GM19035 (cell line): Measurements from ENCODE around the gene SLCO2B1.
"Not testable (repeated sequence)": the region's sequence is repeated elsewhere in the genome, so short reads cannot be mapped to it uniquely, and the experiment has no call there.

Experiments
- ATAC-seq: cut with Tn5 transposase; IDR thresholded peaks from one replicate; pipeline ENCODE4 v1.9.1; 2021; ENCODE audit not compliant: unreplicated experiment

Gene SLCO2B1, protein sequence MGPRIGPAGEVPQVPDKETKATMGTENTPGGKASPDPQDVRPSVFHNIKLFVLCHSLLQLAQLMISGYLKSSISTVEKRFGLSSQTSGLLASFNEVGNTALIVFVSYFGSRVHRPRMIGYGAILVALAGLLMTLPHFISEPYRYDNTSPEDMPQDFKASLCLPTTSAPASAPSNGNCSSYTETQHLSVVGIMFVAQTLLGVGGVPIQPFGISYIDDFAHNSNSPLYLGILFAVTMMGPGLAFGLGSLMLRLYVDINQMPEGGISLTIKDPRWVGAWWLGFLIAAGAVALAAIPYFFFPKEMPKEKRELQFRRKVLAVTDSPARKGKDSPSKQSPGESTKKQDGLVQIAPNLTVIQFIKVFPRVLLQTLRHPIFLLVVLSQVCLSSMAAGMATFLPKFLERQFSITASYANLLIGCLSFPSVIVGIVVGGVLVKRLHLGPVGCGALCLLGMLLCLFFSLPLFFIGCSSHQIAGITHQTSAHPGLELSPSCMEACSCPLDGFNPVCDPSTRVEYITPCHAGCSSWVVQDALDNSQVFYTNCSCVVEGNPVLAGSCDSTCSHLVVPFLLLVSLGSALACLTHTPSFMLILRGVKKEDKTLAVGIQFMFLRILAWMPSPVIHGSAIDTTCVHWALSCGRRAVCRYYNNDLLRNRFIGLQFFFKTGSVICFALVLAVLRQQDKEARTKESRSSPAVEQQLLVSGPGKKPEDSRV

DNA sequence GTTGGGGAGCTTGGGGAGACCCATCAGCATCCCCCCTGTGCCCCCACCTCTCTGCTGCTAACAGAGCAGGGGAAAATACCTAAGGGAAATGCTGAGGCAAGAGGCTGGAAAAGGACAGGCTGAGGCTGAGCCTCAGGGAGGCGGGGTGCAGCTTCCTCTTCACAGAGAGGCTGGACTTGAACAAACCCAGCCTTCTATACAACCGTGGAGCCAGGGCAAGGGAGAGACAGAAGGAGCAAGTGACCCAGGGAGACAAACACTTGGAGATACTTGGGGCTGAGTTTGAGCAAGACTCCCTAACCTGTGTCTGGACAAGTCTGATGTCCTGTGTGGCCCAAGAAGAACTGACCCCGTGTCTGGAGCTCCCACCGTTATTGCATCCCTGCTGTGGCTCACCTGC is at the start of gene SLCO2B1:
Gene SLCO2B1 (plus strand): TSS at position 229 of the 400 bp plus-strand sequence. CDS start 275 bp downstream, outside the sequence.
- no peak for ATAC-seq

- no peak for ATAC-seq
Measured at GRCh38 chr11:75101424-75102128, 49.3 kb upstream of the SLCO2B1 start.

DNA sequence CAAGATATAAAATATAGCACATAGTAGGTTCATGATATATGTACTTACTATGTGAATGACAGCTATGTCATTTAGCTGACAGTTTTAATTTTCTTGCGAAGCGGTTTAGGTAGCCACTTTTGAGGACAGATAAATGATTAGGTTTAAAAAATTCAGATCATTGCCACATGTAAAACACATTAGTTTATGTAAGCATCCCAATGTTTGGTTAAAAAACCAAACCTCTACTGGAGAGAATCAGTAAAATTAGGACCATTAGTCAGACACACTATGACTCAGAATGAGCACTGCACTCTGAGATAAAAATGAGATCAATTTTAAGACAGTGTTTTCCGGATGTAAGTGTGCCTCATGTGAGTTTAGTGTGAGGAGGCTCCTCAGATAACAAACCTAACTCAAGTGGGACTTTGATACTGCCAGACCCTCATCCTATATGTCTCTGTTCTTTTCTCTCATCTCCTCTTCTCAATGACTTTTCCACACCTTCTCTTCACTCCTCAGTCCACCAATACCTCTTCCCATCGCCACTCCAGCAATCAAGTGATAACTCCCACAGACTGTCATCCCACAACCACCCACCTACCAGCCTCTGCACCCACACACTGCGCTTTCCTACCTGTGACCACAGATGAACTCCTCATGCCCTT is 47.4 kb upstream of the SLCO2B1 start:
- no peak for ATAC-seq

GRCh38 chr11:75105462-75105925 is 45.4 kb upstream of the SLCO2B1 start:
- ATAC-seq, result no peak

DNA sequence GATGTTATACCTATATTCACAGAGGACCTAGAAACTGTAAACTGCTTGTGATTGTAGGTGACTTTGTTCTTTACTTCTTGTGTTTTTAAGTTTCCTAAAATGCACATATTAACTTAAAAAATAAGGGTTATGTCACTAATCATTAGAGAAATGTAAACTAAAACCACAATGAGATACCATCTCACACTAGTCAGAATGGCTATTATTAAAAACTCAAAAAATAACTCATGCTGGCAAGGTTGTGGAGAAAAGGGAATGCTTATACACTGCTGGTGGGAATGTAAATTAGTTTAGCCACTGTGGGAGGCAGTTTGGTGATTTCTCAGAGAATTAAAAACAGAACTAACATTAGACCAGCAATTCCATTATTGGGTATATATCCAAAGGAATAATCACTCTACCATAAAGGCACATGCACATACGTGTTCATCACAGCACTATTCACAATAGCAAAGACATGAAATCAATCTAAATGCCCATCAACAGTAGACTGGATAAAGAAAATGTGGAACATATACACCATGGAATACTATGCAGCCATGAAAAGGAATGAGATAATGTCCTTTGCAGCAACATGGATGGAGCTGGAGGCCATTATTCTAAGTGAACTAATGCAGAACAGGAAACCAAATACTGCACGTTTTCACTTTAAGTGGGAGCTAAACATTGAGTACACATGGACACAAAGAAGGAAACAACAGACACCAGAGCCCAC is 44.8 kb upstream of the SLCO2B1 start:
- not testable (repeated sequence) for ATAC-seq

- no peak for ATAC-seq
Measured at GRCh38 chr11:75107187-75107586, 43.7 kb upstream of the SLCO2B1 start.

DNA sequence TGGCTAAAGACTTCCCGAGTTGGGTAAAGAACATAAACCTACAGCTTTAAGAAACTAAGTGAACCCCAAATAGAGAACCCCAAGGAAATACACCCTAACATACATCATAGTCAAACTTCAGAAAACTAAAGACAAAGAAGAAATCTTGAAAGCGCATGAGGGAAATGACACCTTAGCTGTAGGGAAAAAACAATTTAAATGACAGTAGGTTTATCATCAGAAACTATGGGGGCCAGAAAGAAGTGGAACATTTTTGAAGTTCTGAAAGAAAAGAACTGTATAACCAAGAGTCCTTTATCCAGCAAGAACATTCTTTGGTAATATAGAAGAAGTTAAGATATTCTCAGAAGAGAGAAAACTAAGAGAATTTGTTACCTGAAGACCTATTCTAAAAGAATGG is 38.7 kb upstream of the SLCO2B1 start:
- ATAC-seq, result no peak

- ATAC-seq, result no peak
Measured at GRCh38 chr11:75113030-75113429, 37.9 kb upstream of the SLCO2B1 start.

- no peak for ATAC-seq
Measured at GRCh38 chr11:75114465-75114864, 36.4 kb upstream of the SLCO2B1 start.

DNA sequence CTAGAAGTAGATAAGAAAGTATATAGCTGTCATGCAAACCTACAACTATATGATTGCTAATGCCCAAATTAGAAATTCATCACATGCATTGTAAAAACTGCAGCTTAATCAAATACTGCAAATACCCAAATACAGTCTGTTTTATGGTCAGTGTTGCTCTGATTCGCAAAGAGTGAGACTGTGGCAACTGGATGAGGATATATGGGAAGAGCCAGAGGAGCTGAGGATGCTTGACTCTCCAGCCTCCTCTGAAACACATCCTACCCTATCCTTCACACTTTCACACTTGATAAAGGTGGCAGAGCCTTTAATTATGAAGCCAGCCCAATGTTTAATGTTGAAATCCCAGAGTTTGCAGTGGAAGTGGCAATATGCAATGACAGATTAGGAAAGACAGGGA is 32.3 kb upstream of the SLCO2B1 start:
- no peak for ATAC-seq

GRCh38 chr11:75126564-75126963 is 24.3 kb upstream of the SLCO2B1 start:
- ATAC-seq, result no peak

DNA sequence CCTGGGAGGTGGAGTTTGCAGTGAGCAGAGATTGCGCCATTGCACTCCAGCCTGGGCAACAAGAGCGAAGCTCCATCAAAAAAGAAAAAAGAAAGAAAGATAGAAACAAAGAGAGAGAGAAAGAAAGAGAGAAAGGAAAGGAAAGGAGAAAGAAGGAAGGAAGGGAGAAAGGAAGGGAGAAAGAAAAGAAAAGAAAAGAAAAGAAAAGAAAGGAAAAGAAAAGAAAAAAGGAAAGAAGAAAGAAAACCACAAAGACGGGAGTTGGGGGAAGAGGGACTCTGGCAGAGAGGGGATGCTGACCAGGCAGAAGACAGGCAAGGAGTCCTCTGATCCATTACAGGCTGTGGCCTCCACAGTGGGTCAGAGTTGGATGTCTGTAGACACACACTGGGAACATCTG is 18.8 kb upstream of the SLCO2B1 start:
- ATAC-seq, result no peak

DNA sequence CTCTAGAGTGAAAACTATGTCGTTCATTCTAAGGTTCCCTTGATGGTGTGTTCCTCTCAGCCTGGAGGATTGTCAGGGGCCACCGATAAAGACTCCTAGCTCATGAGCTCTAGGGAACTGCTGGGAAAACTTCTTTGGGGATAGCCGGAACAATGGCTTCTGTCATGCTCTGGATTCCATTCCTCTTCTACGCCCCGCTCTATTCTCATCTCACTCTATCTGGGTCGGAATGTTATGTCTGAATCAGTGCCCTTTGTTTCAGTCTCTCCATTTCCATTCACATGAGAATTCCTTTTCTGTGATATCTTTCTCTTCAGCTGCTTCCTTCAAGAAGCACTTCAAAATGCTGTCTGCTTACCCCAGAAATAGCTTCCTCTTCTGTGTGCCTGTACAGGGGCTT is 16.9 kb upstream of the SLCO2B1 start:
- ATAC-seq, result no peak

DNA sequence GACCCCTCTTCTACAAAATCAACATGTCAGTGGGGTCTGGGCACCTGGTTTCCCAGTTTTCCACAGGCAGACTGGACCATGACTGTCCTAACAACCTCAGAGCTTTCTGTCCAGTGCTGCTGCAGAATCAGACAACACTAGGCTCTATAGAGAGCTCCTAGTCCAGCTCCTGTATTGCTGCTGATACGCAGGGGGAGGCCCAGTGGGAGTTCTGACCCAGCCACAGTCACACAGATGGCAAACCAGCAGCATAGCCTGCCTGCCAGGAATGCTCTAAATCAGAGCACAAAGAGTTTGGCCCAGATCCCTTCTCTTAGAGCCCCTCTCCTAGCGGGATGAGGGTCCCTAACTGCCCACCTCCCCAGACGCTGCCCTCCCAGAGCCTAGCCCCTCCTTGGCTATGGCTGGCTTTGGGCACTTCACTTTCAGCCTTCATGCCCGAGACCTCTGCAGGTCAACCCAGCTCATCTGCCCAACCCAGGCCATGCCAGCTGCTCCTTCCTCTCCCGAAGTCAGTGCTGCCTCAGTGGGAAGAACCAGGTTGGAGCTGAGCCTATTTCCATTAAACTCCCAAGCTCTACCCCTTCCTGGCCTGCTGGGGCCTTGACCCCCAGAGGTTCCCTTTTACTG is 15.8 kb upstream of the SLCO2B1 start:
- no peak for ATAC-seq

DNA sequence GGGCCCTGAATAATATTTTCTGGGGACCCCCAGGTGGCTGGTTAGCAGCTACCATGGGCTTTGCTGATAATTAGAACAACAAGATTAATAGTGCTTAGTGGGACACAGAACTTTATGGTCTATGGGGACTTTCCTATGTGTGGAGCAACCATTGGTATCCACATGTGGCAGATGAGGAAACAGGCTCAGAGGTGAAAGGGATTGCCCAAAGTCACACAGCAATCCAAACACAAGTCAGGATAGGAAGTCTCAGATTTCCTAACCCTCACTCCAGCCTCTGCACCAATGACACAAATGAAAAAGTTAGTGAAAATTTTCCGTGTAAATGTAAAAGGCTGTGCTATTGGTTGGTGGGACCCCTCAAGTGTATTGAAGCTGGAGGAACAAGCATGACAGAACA is 15.3 kb upstream of the SLCO2B1 start:
- ATAC-seq, result no peak

- ATAC-seq, result no peak
Measured at GRCh38 chr11:75140269-75141138, 10.4 kb upstream of the SLCO2B1 start.

DNA sequence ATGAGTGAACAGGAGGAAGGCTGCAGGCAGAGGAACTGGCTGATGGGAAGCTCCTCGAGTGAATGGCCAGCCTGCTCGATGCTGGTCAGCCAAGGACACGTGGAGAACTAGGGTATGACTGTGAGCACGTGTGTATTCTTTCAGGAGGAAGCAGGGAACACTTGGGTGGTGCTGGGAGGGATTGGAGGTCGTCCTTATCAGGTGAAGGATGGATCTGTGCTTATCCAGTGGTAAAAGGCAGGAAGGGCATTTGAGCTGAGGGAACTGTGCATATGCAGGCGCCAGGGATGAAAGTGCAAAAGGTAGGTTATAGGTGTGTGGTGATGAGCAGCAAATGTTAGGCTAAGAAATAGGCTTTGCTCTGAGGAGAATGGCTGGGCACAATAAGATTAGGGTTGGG is 9.7 kb upstream of the SLCO2B1 start:
- ATAC-seq, result no peak

- no peak for ATAC-seq
Measured at GRCh38 chr11:75142714-75143419, 8.0 kb upstream of the SLCO2B1 start.

GRCh38 chr11:75143420-75143731 is 7.5 kb upstream of the SLCO2B1 start:
- ATAC-seq, result no peak
